ENCODE measurements around the gene FRMD5. TPM values are rescaled to one million over a fixed set of nuclear protein-coding genes. Genes with fewer than 3 reads are reported as not detected.

The FRMD5 gene
- total RNA-seq, 6 experiments from 2014 or later, result not detected

DNA sequence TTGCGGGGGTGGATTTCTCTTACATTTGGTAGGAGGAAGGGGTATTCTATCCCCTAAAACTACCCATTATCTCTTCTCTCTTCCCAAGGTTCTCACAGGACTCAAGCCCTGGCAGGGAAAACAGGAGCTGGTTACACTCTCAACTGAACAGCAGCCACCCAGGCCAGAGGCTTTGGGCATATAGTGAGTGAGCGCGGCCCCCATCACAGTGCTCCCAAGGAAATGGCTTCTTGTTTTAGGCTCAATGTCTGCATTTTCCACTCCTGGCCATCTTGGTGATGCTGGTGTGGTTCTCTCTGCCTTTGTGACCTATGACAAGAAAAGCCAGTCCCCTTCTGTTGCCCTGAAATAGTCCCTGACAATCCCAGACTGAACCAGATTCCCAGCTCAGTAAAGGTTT, 318.2 kb downstream of the FRMD5 start:
- Histone ChIP-seq H3K27ac (no peak overlapping the region), H3K4me1 (no peaks in the 10 kb centered on the region), H3K4me3 (no peak overlapping the region), H3K36me3 (no peaks in the 10 kb centered on the region), H3K9me3 (no peaks in the 10 kb centered on the region), H3K27me3 (no peaks in the 10 kb centered on the region)
- DNase-seq, result no peak
- no peak for ATAC-seq
- TF ChIP-seq POLR2A (IDR thresholded peaks at IDR 0.05), result no peak
- TF ChIP-seq, protein P1, sequence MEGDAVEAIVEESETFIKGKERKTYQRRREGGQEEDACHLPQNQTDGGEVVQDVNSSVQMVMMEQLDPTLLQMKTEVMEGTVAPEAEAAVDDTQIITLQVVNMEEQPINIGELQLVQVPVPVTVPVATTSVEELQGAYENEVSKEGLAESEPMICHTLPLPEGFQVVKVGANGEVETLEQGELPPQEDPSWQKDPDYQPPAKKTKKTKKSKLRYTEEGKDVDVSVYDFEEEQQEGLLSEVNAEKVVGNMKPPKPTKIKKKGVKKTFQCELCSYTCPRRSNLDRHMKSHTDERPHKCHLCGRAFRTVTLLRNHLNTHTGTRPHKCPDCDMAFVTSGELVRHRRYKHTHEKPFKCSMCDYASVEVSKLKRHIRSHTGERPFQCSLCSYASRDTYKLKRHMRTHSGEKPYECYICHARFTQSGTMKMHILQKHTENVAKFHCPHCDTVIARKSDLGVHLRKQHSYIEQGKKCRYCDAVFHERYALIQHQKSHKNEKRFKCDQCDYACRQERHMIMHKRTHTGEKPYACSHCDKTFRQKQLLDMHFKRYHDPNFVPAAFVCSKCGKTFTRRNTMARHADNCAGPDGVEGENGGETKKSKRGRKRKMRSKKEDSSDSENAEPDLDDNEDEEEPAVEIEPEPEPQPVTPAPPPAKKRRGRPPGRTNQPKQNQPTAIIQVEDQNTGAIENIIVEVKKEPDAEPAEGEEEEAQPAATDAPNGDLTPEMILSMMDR (IDR thresholded peaks at IDR 0.05), result no peak
- WGBS (ENCODE audit: insufficient coverage, low coverage, low lambda C conversion rate, missing lambda C conversion rate), result 100% methylated on average over 3 of the region's 3 CpGs
- intact Hi-C loops (cut with DNase I), result no loop called here

DNA sequence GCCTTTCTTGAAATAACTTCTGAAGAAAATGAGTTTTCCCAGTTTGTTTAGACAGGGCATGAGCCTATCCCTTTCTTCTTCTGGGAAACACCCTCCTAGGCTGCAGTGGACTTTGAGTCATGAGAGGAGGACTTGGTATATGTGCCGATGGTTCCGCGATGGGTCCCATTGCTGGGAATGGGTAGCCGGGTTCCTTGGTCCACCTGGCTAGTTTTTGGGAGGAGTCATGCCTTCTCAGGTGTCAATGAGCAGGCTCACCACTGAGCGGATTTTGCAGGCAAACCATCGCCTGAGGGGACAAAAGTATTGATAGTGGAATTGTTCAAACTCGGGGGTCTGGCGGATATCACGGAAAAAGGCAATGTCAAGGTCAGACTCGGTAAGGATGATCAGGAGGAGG, 321.4 kb downstream of the FRMD5 start:
- ATAC-seq, result no peak
- intact Hi-C loops (cut with DNase I), result no loop called here
- Histone ChIP-seq H3K9me3 (no peaks in the 10 kb centered on the region), H3K36me3 (no peaks in the 10 kb centered on the region), H3K4me1 (no peaks in the 10 kb centered on the region), H3K27me3 (no peaks in the 10 kb centered on the region), H3K27ac (no peak overlapping the region), H3K4me3 (no peak overlapping the region)
- no peak for TF ChIP-seq POLR2A (IDR thresholded peaks at IDR 0.05)
- TF ChIP-seq, protein P1 (IDR thresholded peaks at IDR 0.05), result no peak
- 87% methylated on average over 10 of the region's 10 CpGs for WGBS (ENCODE audit: insufficient coverage, low coverage, low lambda C conversion rate, missing lambda C conversion rate)
- no peak for DNase-seq

DNA sequence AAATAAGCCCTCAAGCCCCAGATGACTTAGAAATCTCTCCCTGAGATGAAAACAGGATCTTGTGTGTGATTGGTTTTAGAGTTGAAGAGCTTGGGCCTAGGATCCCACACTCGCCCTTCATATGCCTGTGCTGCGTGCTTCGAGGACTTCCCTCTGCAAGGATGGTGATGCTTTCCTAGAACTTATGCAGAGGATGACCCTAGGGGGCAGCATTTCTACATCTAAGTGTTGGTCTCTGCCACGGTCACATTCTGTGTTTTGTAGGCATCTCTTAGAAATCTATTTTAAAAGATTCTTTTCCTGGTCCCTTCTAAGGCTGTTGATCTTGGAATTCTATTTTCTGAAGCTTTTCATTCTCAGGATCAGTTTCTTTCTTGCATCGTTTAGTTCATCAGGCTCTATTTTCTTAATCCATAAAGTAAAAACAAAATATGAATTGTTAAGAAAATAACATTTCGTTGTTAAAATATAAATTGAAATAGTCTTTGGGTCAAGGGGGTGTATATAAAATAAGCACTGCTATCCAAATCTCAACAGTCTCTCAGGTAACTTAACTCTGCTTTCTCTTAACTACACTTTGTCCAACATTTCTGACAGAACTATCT, 322.6 kb downstream of the FRMD5 start:
- H3K27ac ChIP-seq, result no peak overlapping the region
- WGBS (ENCODE audit: insufficient coverage, low coverage, low lambda C conversion rate, missing lambda C conversion rate), result 77% methylated on average over 6 of the region's 6 CpGs
- no peaks in the 10 kb centered on the region for H3K36me3 ChIP-seq
- TF ChIP-seq POLR2A (IDR thresholded peaks at IDR 0.05), result no peak
- TF ChIP-seq, protein P1 (IDR thresholded peaks at IDR 0.05), result peak; percentile 29 to 59 (median 52)
- H3K27me3 ChIP-seq, result no peaks in the 10 kb centered on the region
- H3K9me3 ChIP-seq, result no peaks in the 10 kb centered on the region
- intact Hi-C loops (cut with DNase I), result no loop called here
- no peaks in the 10 kb centered on the region for H3K4me1 ChIP-seq
- no peak overlapping the region for H3K4me3 ChIP-seq
- ATAC-seq, result peak; percentile 61 to 78 (median 75)
- DNase-seq, result no peak

DNA sequence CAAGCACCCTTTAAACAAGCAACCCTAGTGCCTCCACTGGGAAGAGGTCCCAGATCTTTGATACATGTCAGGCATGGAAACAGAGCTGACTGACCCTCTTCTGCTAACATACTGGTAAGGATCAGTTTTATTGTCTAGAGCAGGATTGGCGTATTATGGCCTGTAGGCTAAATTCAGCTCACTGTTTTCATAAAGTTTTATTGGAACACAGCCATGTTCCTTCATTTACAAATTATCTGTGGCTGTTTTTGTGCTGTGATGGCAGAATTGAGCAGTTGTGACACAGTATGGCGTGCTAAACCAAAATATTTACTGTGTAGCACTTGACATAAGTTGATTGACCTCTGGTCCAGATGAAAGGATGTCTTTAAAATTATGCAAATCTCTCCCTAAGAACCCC, 323.2 kb downstream of the FRMD5 start:
- 75% methylated on average over 2 of the region's 2 CpGs for WGBS (ENCODE audit: insufficient coverage, low coverage, low lambda C conversion rate, missing lambda C conversion rate)

More for the DNA sequence above, 323.2 kb downstream of the FRMD5 start:
- TF ChIP-seq, protein P1 (IDR thresholded peaks at IDR 0.05), result no peak
- no peak for TF ChIP-seq POLR2A (IDR thresholded peaks at IDR 0.05)
- no peak overlapping the region for H3K4me3 ChIP-seq
- DNase-seq (no peak), ATAC-seq (no peak)
- no peaks in the 10 kb centered on the region for H3K27me3 ChIP-seq
- H3K4me1 ChIP-seq, result no peaks in the 10 kb centered on the region
- H3K9me3 ChIP-seq, result no peaks in the 10 kb centered on the region
- intact Hi-C loops (cut with DNase I), result no loop called here
- H3K36me3 ChIP-seq, result no peaks in the 10 kb centered on the region
- H3K27ac ChIP-seq, result no peak overlapping the region
